Measurements from ENCODE around the gene APLP2.

DNA sequence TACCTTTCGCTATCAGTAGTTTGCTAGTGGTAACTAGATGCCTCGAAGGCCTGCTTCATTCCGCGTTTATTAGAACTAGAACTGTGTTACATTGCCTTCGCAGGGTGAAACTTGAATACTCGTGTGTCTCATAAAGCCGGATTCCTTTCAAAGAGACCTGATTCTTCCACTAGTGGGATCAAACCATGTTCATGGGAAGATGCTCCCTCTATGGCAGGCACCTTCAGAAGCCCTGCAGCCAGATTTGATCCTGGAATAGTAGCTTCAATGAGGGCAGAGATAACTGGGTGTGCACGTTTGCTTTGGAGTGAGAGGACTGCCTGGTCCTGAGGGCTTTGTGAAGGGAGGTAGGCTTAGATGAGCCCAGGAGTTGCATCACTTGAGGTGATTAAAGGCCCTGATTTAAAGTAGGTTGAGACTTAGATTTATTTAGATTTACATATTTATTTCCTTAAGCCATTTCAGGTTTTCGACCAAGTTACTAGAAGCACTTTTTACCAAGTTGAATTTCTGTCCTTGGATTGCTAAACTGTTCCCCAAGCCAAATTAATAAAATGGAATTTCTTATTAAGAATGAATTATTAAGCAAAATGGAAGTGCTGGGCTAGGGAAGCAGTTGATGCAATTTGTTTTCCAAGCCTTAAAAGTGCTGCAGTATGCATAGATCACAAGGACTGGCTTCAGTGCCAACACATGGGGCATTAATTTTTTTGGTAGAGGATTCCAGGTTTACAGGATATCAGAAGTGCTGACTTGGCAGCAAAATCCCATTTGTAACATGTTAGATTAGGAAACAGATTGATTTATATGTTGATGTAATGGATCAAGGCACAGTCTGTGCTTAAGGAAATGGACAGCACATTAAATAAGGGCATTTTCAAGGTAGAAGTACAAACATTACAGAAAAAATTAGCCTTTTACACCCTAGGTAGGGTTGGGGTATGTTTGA, 32.9 kb downstream of the APLP2 start:
- TF ChIP-seq, protein P1, sequence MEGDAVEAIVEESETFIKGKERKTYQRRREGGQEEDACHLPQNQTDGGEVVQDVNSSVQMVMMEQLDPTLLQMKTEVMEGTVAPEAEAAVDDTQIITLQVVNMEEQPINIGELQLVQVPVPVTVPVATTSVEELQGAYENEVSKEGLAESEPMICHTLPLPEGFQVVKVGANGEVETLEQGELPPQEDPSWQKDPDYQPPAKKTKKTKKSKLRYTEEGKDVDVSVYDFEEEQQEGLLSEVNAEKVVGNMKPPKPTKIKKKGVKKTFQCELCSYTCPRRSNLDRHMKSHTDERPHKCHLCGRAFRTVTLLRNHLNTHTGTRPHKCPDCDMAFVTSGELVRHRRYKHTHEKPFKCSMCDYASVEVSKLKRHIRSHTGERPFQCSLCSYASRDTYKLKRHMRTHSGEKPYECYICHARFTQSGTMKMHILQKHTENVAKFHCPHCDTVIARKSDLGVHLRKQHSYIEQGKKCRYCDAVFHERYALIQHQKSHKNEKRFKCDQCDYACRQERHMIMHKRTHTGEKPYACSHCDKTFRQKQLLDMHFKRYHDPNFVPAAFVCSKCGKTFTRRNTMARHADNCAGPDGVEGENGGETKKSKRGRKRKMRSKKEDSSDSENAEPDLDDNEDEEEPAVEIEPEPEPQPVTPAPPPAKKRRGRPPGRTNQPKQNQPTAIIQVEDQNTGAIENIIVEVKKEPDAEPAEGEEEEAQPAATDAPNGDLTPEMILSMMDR (IDR thresholded peaks at IDR 0.05) = no peak
- no peak for TF ChIP-seq POLR2A (IDR thresholded peaks at IDR 0.05)

Measured in Peyer's patch (tissue), 4 donors.